NCI-H1092 treated with DMSO at 0.1 percent for 48 hours (cell line): ENCODE data around the gene SMYD3.
"Not testable (repeated sequence)": the region's sequence is repeated elsewhere in the genome, so short reads cannot be mapped to it uniquely, and the experiment has no call there.

Experiments
- DNase-seq: peaks from one replicate; lab custom pipeline; 2025; lab: John Stamatoyannopoulos, UW

Gene SMYD3

GRCh38 chr1:246108278-246108925 is 398.7 kb downstream of the SMYD3 start:
- no peak for DNase-seq

- no peak for DNase-seq
These were observed 399.4 kb downstream of the SMYD3 start for GRCh38 chr1:246107516-246108277.

GRCh38 chr1:246106342-246106763 is 400.7 kb downstream of the SMYD3 start:
- no peak for DNase-seq

DNA sequence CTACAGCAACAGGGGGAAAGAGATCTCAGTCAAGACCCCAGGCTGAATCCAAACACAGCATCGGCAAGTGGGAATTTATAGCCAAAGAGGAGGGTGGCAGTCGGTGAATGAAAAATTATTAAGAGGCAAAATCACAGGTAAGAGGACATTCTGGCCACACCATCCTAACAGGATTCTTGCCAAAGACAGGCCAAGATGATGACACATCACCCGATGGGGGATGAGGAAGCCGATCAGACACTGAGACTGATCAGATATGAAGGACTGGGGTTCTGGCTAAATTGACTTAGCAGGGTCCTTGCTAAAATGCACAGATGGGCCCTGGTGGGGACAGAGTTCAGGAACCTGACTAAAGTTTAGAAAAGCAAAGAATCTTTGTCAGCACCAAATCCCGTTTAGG is 402.2 kb downstream of the SMYD3 start:
- DNase-seq, result no peak

GRCh38 chr1:246099570-246099969 is 407.5 kb downstream of the SMYD3 start:
- no peak for DNase-seq

DNA sequence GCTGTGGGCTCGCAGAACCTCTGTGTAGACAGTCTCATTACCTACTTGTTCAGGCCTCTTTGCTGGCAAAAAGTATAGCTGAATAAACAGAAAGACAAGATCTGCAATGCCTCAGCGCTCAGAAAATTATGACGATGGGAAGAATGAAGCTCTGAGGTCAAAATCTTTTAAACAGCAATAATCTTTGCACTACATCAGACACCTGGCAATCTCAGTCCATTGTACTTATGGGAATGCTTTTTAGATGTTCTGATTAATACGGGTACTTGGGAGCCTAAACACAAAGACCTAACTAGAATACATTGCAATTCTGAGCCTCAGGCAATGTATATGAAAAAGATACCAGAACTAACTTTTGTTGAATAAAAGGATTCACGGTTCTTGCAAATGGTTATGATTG is 410.7 kb downstream of the SMYD3 start:
- no peak for DNase-seq

- no peak for DNase-seq
These were observed 411.6 kb downstream of the SMYD3 start for GRCh38 chr1:246095443-246095842.

DNA sequence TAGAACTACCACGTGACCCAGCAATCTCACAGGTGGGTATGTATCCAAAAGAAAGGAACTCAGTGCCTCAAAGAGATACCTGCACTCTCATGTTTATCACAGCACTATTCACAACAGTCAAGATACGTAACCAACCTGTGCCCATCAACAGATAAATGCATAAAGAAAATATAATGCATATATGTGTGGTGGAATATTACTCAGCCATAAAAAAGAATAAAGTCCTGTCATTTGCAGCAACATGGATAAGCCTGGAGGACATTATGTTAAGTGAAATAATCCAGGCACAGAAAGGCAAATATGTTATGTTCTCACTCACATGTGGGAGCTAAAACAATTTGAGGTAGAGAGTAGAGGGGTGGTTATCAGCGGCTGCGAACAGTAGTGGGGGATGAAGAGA is 413.8 kb downstream of the SMYD3 start:
- DNase-seq, result no peak

- no peak for DNase-seq
These were observed 414.9 kb downstream of the SMYD3 start for GRCh38 chr1:246092136-246092535.

DNA sequence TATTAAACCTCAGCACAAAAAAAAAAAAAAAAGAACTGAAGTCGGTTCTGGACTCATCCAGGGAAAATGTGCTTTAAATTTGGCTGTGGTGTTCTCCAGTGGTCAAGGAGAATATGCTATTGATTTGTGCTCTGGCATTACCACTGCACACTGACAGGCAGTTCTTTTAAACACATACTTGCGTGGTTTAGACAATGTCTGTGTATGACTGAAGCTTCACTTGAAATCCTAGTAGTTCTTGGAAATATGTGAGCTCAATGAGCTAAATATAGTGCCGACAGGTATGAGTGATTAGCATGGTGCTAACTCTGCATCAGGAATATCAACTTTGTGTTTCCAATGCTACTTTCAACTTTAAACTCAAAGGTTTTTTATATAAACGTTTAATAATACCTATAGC is 415.6 kb downstream of the SMYD3 start:
- DNase-seq, result no peak

GRCh38 chr1:246086191-246086590 is 420.9 kb downstream of the SMYD3 start:
- DNase-seq, result no peak

GRCh38 chr1:246083416-246083815 is 423.7 kb downstream of the SMYD3 start:
- no peak for DNase-seq

DNA sequence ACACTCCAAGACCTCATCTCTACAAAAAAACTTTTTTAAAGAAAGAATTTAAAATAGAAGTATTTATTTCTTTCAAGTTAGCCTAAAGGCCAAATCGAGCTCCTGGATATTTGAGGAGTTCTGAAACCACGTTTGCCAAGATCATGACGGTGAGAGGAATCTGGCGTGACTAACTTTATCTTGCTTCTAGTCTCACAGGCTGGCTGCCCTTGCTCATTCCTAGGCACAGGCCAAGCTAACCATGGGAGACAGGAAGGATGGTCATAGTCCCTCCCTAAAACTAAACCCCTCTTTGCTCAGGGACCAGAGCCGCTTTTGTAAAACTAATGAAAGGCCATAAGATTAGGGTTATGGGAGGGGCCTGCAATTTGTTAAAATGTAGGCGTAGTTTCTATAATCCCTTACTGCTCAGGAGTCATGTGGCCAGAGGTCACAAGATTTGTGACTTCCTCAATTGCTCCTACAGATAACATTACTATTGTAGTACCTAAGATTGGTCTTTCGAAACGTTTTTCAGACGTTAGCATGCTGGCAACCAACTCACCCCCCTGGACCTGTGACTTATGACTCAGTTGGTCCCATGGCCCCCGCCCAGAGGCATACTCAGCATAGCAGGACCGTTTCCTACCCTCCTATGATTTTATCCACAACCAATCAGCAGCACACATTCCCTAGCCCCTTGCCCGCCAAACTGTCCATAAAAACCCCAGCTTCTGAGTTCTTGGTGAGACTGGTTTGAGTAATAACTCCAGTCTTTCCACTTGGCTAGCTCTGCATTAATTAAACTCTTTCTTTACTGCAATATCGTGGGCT is 425.0 kb downstream of the SMYD3 start:
- no peak for DNase-seq

DNA sequence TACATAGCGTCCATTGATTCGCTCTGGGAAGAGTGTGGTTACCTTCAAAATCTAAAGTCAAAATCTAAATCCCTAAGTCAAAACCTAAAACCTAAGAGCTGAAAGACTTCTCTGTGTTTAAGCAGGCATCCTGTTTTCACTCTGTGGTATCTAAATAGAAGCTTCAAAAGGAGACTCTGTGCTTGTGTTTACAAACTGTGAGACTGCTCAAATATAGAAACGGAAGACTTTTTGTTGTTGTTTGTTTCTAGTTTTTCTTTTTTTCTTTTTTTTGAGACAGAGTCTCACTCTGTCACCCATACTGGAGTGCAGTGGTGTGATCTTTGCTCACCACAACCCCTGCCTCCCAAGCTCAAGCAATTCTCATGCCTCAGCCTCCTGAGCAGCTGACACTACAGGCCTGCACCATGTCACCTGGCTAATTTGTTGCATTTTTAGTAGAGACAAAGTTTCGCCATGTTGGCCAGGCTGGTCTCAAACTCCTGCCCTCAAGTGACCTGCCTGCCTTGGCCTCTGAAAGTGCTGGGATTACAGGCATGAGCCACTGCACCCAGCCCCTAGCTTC is 425.9 kb downstream of the SMYD3 start:
- no peak for DNase-seq

GRCh38 chr1:246080031-246080430 is 427.0 kb downstream of the SMYD3 start:
- no peak for DNase-seq

DNA sequence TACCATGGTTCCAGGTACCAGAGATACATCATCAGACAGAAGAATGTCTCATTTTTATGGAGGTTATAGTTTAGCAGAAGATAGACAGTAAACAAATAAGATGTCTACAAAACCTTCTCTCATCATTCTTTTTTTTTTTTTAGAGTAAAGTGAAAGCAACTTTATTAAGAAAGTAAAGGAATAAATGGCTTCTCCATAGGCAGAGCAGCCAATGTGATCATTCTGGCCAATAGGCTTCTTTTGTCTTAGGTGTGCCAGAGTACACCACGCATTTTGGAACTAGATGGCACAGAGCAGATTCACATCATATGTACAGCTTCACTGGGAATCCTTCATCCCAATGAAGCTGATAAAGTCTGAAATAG is 428.2 kb downstream of the SMYD3 start:
- DNase-seq, result no peak

- DNase-seq, result no peak
These were observed 428.8 kb downstream of the SMYD3 start for GRCh38 chr1:246078126-246078887.

DNA sequence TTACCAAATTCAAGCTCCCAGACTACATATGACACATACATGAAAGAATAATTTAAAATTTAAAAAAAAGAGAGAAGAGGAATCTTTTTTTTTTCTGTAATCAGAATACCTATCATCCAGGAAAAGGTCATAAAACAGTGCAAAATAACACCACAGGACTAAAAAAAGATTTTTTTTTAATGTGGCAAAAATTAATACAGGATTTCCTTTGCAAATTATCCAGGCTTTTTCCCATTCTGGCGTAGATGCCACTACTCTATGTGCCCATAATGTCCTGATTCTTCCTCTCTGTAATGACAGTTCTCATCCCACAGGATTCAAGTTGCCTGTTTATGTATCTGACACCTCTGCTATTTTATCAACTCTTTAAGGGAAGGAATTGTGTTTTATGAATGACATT is 429.6 kb downstream of the SMYD3 start:
- DNase-seq, result no peak

- no peak for DNase-seq
These were observed 432.7 kb downstream of the SMYD3 start for GRCh38 chr1:246074421-246074820.

- DNase-seq, result no peak
These were observed 434.6 kb downstream of the SMYD3 start for GRCh38 chr1:246072456-246072955.

DNA sequence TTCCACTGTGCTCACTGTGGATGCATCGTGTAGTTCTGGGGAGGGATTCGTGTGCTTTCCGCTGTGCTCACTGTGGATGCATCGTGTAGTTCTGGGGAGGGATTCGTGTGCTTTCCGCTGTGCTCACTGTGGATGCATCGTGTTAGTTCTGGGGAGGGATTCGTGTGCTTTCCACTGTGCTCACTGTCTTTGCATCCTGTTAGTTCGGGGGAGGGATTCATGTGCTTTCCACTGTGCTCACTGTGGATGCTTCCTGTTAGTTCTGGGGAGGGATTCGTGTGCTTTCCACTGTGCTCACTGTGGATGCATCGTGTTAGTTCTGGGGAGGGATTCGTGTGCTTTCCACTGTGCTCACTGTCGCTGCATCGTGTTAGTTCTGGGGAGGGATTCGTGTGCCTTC is 435.1 kb downstream of the SMYD3 start:
- DNase-seq, result not testable (repeated sequence)

DNA sequence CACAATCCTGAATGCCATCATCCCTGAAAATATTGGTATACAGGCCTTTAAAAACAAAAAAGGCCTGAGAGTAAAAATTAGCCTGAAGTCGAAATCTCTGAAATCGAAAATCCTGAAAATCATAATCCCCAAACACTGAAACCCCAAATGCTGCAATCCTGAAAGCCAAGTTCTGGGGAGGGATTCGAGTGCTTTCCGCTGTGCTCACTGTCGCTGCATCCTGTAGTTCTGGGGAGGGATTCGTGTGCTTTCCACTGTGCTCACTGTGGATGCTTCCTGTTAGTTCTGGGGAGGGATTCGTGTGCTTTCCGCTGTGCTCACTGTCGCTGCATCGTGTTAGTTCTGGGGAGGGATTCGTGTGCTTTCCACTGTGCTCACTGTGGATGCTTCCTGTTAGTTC is 435.5 kb downstream of the SMYD3 start:
- not testable (repeated sequence) for DNase-seq
